Middle frontal gyrus (tissue), 1 donor: ENCODE measurements around the gene IGF2.
"Not testable (repeated sequence)": the region's sequence is repeated elsewhere in the genome, so short reads cannot be mapped to it uniquely, and the experiment has no call there.

ENCODE experiments used
- DNase-seq: peaks from one replicate; pipeline ENCODE4 v3.0.0-alpha.2; 2015; ENCODE audit warnings: low spot score; ENCODE audit errors: extremely low spot score

Gene IGF2

GRCh38 chr11:2124736-2125484 is 14.3 kb downstream of the IGF2 start:
- DNase-seq, result not testable (repeated sequence)

GRCh38 chr11:2123628-2123960 is 15.6 kb downstream of the IGF2 start:
- DNase-seq, result no peak

- DNase-seq, result no peak
Measured at GRCh38 chr11:2122907-2123627, 16.1 kb downstream of the IGF2 start.

GRCh38 chr11:2122222-2122906 is 16.8 kb downstream of the IGF2 start:
- DNase-seq, result no peak

GRCh38 chr11:2121227-2122130 is 17.7 kb downstream of the IGF2 start:
- no peak for DNase-seq

GRCh38 chr11:2120359-2121100 is 18.7 kb downstream of the IGF2 start:
- no peak for DNase-seq

- DNase-seq, result no peak
Measured at GRCh38 chr11:2118677-2119076, 20.5 kb downstream of the IGF2 start.

- DNase-seq, result no peak
Measured at GRCh38 chr11:2116680-2117079, 22.5 kb downstream of the IGF2 start.

GRCh38 chr11:2115308-2115707 is 23.9 kb downstream of the IGF2 start:
- DNase-seq, result no peak

- DNase-seq, result no peak
Measured at GRCh38 chr11:2114430-2115241, 24.6 kb downstream of the IGF2 start.

- no peak for DNase-seq
Measured at GRCh38 chr11:2113776-2114175, 25.4 kb downstream of the IGF2 start.

GRCh38 chr11:2110521-2110920 is 28.7 kb downstream of the IGF2 start:
- no peak for DNase-seq

- no peak for DNase-seq
Measured at GRCh38 chr11:2109541-2110019, 29.6 kb downstream of the IGF2 start.

- DNase-seq, result no peak
Measured at GRCh38 chr11:2108675-2109491, 30.3 kb downstream of the IGF2 start.

GRCh38 chr11:2107941-2108630 is 31.1 kb downstream of the IGF2 start:
- DNase-seq, result no peak

GRCh38 chr11:2107521-2107920 is 31.7 kb downstream of the IGF2 start:
- no peak for DNase-seq

- DNase-seq, result no peak
Measured at GRCh38 chr11:2106583-2107209, 32.5 kb downstream of the IGF2 start.

GRCh38 chr11:2105511-2105910 is 33.7 kb downstream of the IGF2 start:
- no peak for DNase-seq
